A549 (cell line): ENCODE results near the gene TPGS1. TPM values are rescaled to one million over a fixed set of nuclear protein-coding genes. Genes with fewer than 3 reads are reported as not detected.

Experiments used
- ATAC-seq, 2 experiments: fragments of 200-7000 bp in 1 of 2; fragments of >200 bp in 1 of 2; cut with Nextera tagmentation in 1 of 2; cut with Tn5 transposase in 1 of 2; 3 replicates each; pipeline versions ENCODE4 v1.8.0 to v1.9.1; 2018 to 2020; ENCODE audit warnings: mild to moderate bottlenecking in 1 of 2, moderate library complexity in 1 of 2
- CTCF ChIA-PET: fragments of 300-600 bp; sonication (Branson Sonifier 250); formaldehyde crosslinking; extraction: SDS; loops from one replicate; lab custom pipeline; 2021; ENCODE audit warnings: antibody characterized with exemption, inconsistent platforms; lab: Yijun Ruan, JAX
- POLR2A ChIA-PET: fragments of 350-600 bp; formaldehyde crosslinking; extraction: SDS; loops from one replicate; lab custom pipeline; 2021; ENCODE audit warnings: antibody characterized with exemption, inconsistent platforms; lab: Yijun Ruan, JAX
- DNase-seq, 2 experiments: peaks; one replicate each; pipeline versions ENCODE4 v3.0.0 to v3.0.0-alpha.2; 2011 to 2016; ENCODE audit warnings: low read depth in 1 of 2, low spot score in 1 of 2
- FAIRE-seq: peaks from 2 replicates; lab custom pipeline; 2011; peaks lifted over from hg19 to GRCh38; lab: Jason Lieb, UNC
- H3K27ac ChIP-seq, 2 experiments: fragments of >200 bp; sonication (Bioruptor Twin); formaldehyde crosslinking; 3 replicates each; pipeline ENCODE4 v1.5.1; 2016 to 2017
- H3K4me1 ChIP-seq: fragments of >200 bp; sonication (Bioruptor Twin); formaldehyde crosslinking; 3 replicates; pipeline ENCODE4 v1.6.1; 2016
- H3K4me2 ChIP-seq: fragments of >200 bp; sonication (Bioruptor Twin); formaldehyde crosslinking; 3 replicates; pipeline ENCODE4 v1.6.1; 2016
- H3K4me3 ChIP-seq: fragments of >200 bp; sonication (Bioruptor Twin); formaldehyde crosslinking; 3 replicates; pipeline ENCODE4 v1.5.1; 2016
- H3K9me3 ChIP-seq: fragments of >200 bp; sonication (Bioruptor Twin); formaldehyde crosslinking; 3 replicates; pipeline ENCODE4 v1.6.1; 2016
- CBX2 ChIP-seq: fragments of 200-600 bp; sonication (generic); IDR thresholded peaks from 2 replicates; pipeline ENCODE4 v1.6.1; 2016; ENCODE audit warnings: low read depth, mild to moderate bottlenecking, borderline replicate concordance
- CBX8 ChIP-seq: fragments of 200-600 bp; sonication (generic); IDR thresholded peaks from 2 replicates; pipeline ENCODE4 v1.6.1; 2016
- CEBPB ChIP-seq, 2 experiments: fragments of >200 bp in 1 of 2; sonication (Bioruptor Twin) in 1 of 2; formaldehyde crosslinking in 1 of 2; IDR thresholded peaks; 2 replicates each; pipeline ENCODE4 v1.6.1; 2012 to 2016
- CHD2 ChIP-seq: fragments of 150-350 bp; IDR thresholded peaks from 2 replicates; pipeline ENCODE4 v1.6.1; 2014; ENCODE audit warnings: low read length; ENCODE audit not compliant: partially characterized antibody
- EHF ChIP-seq: fragments of 250-450 bp; sonication (Bioruptor Pico); IDR thresholded peaks from 2 replicates; pipeline ENCODE4 v1.5.0; 2020; ENCODE audit warnings: mild to moderate bottlenecking
- FOSL2 ChIP-seq, 2 experiments: fragments of 450-650 bp in 1 of 2; fragments of >200 bp in 1 of 2; sonication (Bioruptor Twin) in 1 of 2; formaldehyde crosslinking; IDR thresholded peaks; 2 replicates each; pipeline versions ENCODE4 v1.5.0 to v1.6.1; 2016 to 2020; ENCODE audit warnings: mild to moderate bottlenecking in 1 of 2, moderate library complexity in 1 of 2
- FOXS1 ChIP-seq: fragments of 250-450 bp; sonication (Bioruptor Pico); IDR thresholded peaks from 2 replicates; pipeline ENCODE4 v1.5.0; 2020; ENCODE audit warnings: mild to moderate bottlenecking, moderate library complexity
- HDAC2 ChIP-seq: fragments of 200-600 bp; sonication (generic); IDR thresholded peaks from 2 replicates; pipeline ENCODE4 v1.6.1; 2016
- HOXB5 ChIP-seq: fragments of 250-450 bp; sonication (Bioruptor Pico); IDR thresholded peaks from 2 replicates; pipeline ENCODE4 v1.5.0; 2020; ENCODE audit warnings: mild to moderate bottlenecking, moderate library complexity
- KDM1A ChIP-seq: fragments of 200-600 bp; sonication (generic); IDR thresholded peaks from 2 replicates; pipeline ENCODE4 v1.6.1; 2016; ENCODE audit warnings: low read depth, mild to moderate bottlenecking
- MAZ ChIP-seq: fragments of 150-350 bp; IDR thresholded peaks from 2 replicates; pipeline ENCODE4 v1.6.1; 2014; ENCODE audit warnings: antibody characterized with exemption, low read depth, low read length, borderline replicate concordance
- MYC ChIP-seq: IDR thresholded peaks from 2 replicates; pipeline ENCODE4 v1.6.1; 2012; ENCODE audit warnings: mild to moderate bottlenecking, inconsistent platforms, low read length, improper control_type of control experiment, borderline replicate concordance
- PHF8 ChIP-seq: fragments of 200-600 bp; sonication (generic); IDR thresholded peaks from 2 replicates; pipeline ENCODE4 v1.6.1; 2016; ENCODE audit warnings: low read depth, mild to moderate bottlenecking, antibody characterized with exemption, moderate library complexity, borderline replicate concordance
- RAD21 ChIP-seq, 2 experiments: fragments of >200 bp in 1 of 2; sonication (Bioruptor Twin) in 1 of 2; formaldehyde crosslinking in 1 of 2; IDR thresholded peaks in 1 of 2; conservative IDR thresholded peaks in 1 of 2; 2 replicates in 1 of 2; 3 replicates in 1 of 2; pipeline ENCODE4 v1.6.1; 2012 to 2018; ENCODE audit warnings: inconsistent platforms in 1 of 2
- RARB ChIP-seq: fragments of 250-450 bp; sonication (Bioruptor Pico); IDR thresholded peaks from 2 replicates; pipeline ENCODE4 v1.8.0; 2021; ENCODE audit warnings: mild to moderate bottlenecking, moderate library complexity
- RNF2 ChIP-seq: fragments of 200-600 bp; sonication (generic); IDR thresholded peaks from 2 replicates; pipeline ENCODE4 v1.6.1; 2016; ENCODE audit warnings: low read depth, mild to moderate bottlenecking, antibody characterized with exemption, moderate library complexity, borderline replicate concordance
- TP53 ChIP-seq: fragments of 250-450 bp; sonication (Bioruptor Pico); IDR thresholded peaks from 2 replicates; pipeline ENCODE4 v1.5.0; 2021; ENCODE audit warnings: mild to moderate bottlenecking, moderate library complexity
- ZFP36 ChIP-seq: fragments of 450-650 bp; IDR thresholded peaks from 2 replicates; pipeline ENCODE4 v1.6.1; 2014; ENCODE audit warnings: borderline replicate concordance; ENCODE audit not compliant: partially characterized antibody
- ZSCAN20 ChIP-seq: fragments of 250-450 bp; sonication (Bioruptor Pico); IDR thresholded peaks from 2 replicates; pipeline ENCODE4 v1.8.0; 2022; ENCODE audit warnings: mild to moderate bottlenecking, moderate library complexity
- WGBS: methylation state at CpG from one replicate; pipeline ENCODE4 v1.1.6; 2017; ENCODE audit errors: missing lambda C conversion rate; 5-methylcytosine and 5-hydroxymethylcytosine counted together
- polyA plus RNA-seq, 4 experiments: library from polyadenylated mRNA; depleted of rRNA in 3 of 4; stranded (reverse); fragments of >200 nt; fragmentation: RNase III in 1 of 4; extraction: RNeasy Plus Mini Kit Qiagen cat#74134 plus additional on column Dnase treatment in 1 of 4; gene quantifications; 2 replicates in 3 of 4; 3 replicates in 1 of 4; pipeline ENCODE4 v1.2.3, GENCODE V29; 2011 to 2017
- TF ChIP-seq, protein P1 (sequence below): IDR thresholded peaks from 2 replicates; pipeline ENCODE4 v1.6.1; 2012
- TF ChIP-seq, protein P2 (sequence below): fragments of 250-450 bp; sonication (Bioruptor Pico); IDR thresholded peaks from 2 replicates; pipeline ENCODE4 v1.5.0; 2020; ENCODE audit warnings: low read depth, mild to moderate bottlenecking, moderate library complexity
- TF ChIP-seq, protein P3 (sequence below): fragments of >200 bp; sonication (Bioruptor Twin); formaldehyde crosslinking; IDR thresholded peaks from 2 replicates; pipeline ENCODE4 v1.6.1; 2016

The TPGS1 gene
- polyA plus RNA-seq, 2 of the 4 experiments (the other 2 are of a cell fraction): 2.7 to 13.1 TPM

DNA sequence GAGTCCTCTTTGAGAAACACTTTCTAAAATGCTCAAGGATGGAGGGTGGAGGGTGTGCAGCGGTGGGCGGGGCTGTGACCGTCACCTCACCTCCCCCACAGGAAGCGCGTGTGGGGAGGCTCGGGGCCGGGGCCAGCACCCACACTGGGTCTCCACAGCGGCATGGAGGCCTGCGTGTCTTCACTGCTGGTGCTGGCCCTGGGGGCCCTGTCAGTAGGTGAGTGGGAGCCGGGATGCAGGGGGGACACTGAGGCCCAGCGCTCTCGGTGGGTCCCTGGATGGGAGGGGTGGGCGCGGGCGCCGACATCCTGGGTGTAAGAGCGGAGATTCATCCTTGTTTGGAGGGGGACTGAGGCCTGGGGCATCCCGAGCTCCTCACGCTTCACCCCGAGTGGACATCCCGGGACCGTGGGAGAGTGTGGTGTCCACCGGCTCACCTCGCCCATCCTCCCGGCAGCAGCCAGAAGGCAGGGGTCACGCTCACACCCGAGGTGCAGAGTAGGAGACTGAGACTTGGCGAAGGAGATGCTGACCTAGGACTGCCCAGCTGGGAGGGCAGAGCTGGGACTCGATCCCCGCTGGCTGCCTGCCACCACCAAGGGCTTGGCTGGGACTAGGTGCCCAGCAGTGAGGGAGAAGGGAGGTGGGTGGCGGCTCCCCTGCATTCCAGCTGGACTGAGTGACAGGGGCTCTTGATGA, 36.8 kb downstream of the TPGS1 start, which contains the start of gene GZMM:
Gene GZMM (plus strand): TSS at position 144 of the 699 bp plus-strand sequence. CDS start 19 bp downstream, at position 163.
- 78% methylated on average over 12 of the region's 31 CpGs for WGBS
- ATAC-seq (peak in 1 of 2 experiments; percentile 15; a peak in 3 of 6 replicates), FAIRE-seq (no peak), DNase-seq (no peak)
- TF ChIP-seq RNF2 (no peak), EHF (no peak), ZSCAN20 (CRISPR knock-in tag) (no peak), FOXS1 (no peak), CHD2 (no peak), HOXB5 (CRISPR knock-in tag) (no peak), FOSL2 (IDR thresholded peaks at IDR 0.05) (no peak), FOSL2 (CRISPR knock-in tag; IDR thresholded peaks at IDR 0.05) (no peak), KDM1A (no peak), PHF8 (no peak), MAZ (no peak), RARB (CRISPR knock-in tag) (no peak), CEBPB (IDR thresholded peaks at IDR 0.05) (no peak), CBX8 (no peak), RAD21 (conservative IDR thresholded peaks at IDR 0.05 in 1 of 2, IDR thresholded peaks at IDR 0.05 in 1 of 2) (no peak), CBX2 (no peak)
- TF ChIP-seq, protein P1, sequence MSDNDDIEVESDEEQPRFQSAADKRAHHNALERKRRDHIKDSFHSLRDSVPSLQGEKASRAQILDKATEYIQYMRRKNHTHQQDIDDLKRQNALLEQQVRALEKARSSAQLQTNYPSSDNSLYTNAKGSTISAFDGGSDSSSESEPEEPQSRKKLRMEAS: no peak
- H3K4me2 ChIP-seq: no peak within 1 kb of the TSS
- no peak within 1 kb of the TSS for H3K27ac ChIP-seq
- ChIA-PET CTCF (interaction anchor here (0.6 to 0.7 kb wide), 2 partner anchors 11 to 17 kb away, joined by 3 read pairs; no protein-coding TSS in a partner anchor), POLR2A (no interaction called here)
- no peak within 1 kb of the TSS for H3K4me3 ChIP-seq
- H3K9me3 ChIP-seq: no peaks in the 10 kb centered on the region
- H3K4me1 ChIP-seq: no peaks in the 10 kb centered on the region

DNA sequence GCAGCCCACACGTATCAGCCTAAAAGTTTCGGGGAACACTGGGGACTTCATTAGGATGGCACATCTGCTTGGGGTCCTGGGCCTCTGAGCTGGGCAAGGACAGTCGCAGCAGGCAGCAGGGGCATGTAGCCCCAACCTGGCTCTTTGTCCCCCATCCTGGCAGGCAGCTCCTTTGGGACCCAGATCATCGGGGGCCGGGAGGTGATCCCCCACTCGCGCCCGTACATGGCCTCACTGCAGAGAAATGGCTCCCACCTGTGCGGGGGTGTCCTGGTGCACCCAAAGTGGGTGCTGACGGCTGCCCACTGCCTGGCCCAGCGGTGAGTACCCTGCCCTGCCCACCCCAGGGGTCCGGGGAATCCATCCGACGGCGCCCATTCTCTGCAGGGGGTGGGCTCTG, 39.8 kb downstream of the TPGS1 start:
- Histone ChIP-seq H3K27ac (no peak overlapping the region), H3K4me1 (peaks cover 10% of the 10 kb centered on the region), H3K9me3 (no peaks in the 10 kb centered on the region), H3K4me2 (no peak overlapping the region), H3K4me3 (no peak overlapping the region)
- TF ChIP-seq CBX2: no peak
- TF ChIP-seq, protein P2, sequence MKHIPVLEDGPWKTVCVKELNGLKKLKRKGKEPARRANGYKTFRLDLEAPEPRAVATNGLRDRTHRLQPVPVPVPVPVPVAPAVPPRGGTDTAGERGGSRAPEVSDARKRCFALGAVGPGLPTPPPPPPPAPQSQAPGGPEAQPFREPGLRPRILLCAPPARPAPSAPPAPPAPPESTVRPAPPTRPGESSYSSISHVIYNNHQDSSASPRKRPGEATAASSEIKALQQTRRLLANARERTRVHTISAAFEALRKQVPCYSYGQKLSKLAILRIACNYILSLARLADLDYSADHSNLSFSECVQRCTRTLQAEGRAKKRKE (CRISPR knock-in tag): no peak
- TF ChIP-seq HDAC2: no peak
- TF ChIP-seq, protein P3, sequence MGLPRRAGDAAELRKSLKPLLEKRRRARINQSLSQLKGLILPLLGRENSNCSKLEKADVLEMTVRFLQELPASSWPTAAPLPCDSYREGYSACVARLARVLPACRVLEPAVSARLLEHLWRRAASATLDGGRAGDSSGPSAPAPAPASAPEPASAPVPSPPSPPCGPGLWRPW: no peak
- no peak for TF ChIP-seq MYC
- no peak for TF ChIP-seq EHF
- no peak for FAIRE-seq
- CTCF ChIA-PET: no interaction called here
- no peak for DNase-seq
- ATAC-seq: no peak
- POLR2A ChIA-PET: interaction anchor here (0.7 kb wide), 1 partner anchor 8 kb away, joined by 5 read pairs; no protein-coding TSS in a partner anchor
- 93% methylated on average over 3 of the region's 15 CpGs for WGBS

DNA sequence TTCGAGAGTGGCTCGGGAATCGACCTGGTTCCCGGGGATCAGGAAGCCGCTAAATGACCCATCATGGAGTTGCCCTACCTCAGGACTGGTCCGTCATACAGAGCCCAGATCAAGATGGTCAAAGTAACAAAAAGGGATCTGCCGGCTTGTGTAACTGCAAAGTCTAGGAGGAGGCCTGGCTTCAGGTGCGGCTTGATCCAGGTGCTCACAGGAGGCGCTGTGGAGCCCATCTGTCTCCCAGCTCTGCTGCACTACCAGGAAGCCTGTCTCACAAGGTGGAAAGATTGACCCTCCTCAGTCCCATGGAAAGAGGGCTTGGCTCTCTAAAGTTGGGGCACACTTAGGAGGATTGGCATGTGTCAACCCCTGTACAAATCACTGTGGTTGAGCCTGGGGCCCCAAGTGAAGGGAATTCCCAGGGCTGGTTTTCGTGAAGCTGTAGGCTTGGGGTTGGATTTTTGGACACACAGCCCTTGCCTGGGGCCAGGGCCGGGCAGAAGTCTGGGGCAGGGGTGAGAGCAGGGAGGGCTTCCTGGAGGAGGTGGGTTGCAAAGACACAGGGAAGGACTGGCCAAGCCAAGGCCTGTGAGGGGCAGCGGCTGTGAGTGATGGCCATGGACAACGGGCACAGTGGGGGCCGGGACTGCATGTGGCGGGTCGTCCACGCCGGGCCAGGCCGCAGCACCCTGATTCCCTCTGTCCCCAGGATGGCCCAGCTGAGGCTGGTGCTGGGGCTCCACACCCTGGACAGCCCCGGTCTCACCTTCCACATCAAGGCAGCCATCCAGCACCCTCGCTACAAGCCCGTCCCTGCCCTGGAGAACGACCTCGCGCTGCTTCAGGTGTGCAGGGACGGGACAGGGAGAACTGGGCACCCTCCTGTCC, 40.8 kb downstream of the TPGS1 start:
- ChIA-PET CTCF (no interaction called here), POLR2A (no interaction called here)
- DNase-seq: no peak
- H3K4me3 ChIP-seq: no peak overlapping the region
- no peak overlapping the region for H3K4me2 ChIP-seq
- no peaks in the 10 kb centered on the region for H3K9me3 ChIP-seq
- no peak for FAIRE-seq
- H3K4me1 ChIP-seq: peaks cover 10% of the 10 kb centered on the region
- ATAC-seq: peak in 1 of 2 experiments; percentile 7; a peak in 1 of 6 replicates
- no peak overlapping the region for H3K27ac ChIP-seq
- 86% methylated on average over 12 of the region's 26 CpGs for WGBS
- TF ChIP-seq TP53 (no peak), ZFP36 (peak; percentile 75)
